ENCODE data around the gene PHLDA3.
A peak's percentile ranks its signal among the peaks of the same experiment; 100 is the strongest.

The PHLDA3 gene

GRCh38 chr1:201507360-201507675 lies 38.3 kb upstream of the PHLDA3 start:
- Mint-ChIP-seq H3K4me3 (peak overlapping the region; percentile 91), H3K4me1 (ENCODE audit: low read depth) (peaks cover 41% of the 10 kb centered on the region), H3K9me3 (no peaks in the 10 kb centered on the region), H3K27ac (peak overlapping the region; percentile 94), H3K36me3 (ENCODE audit: low read depth) (peaks cover 21% of the 10 kb centered on the region), H3K27me3 (no peaks in the 10 kb centered on the region)
- DNase-seq: no peak

- peak; percentile 91 for DNase-seq
- Mint-ChIP-seq H3K9me3 (no peaks in the 10 kb centered on the region), H3K36me3 (ENCODE audit: low read depth) (peaks cover 21% of the 10 kb centered on the region), H3K4me1 (ENCODE audit: low read depth) (peaks cover 41% of the 10 kb centered on the region), H3K27me3 (no peaks in the 10 kb centered on the region), H3K27ac (peak within 1 kb of the TSS; percentile 94), H3K4me3 (peak within 1 kb of the TSS; percentile 91)
Observed at GRCh38 chr1:201506557-201507359, 37.8 kb upstream of the PHLDA3 start, which contains the start of gene CSRP1. Gene CSRP1 (minus strand): TSS chr1:201507123. CDS start chr1:201496303, 10,820 bp downstream.

DNA sequence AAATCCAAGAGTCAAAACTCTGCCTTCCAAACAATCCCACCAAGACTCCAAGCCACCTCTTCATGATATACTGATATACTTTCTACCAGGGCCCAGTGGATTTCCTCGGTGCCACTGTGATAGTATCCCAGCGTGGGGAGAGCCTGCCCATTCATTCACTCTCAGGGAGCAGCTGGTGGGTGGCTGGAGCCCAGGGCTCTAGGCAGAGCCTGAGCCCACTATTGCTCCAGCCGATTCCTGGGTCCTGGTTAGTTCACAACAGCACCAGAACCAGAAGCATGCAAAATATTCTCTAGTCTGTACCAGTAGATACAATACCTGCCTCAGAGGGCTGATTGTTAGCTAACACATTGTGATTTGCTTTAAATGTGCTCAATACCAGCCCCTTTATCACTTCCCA lies 37.1 kb upstream of the PHLDA3 start:
- H3K9me3 Mint-ChIP-seq: no peaks in the 10 kb centered on the region
- DNase-seq: no peak
- peak overlapping the region; percentile 91 for H3K27ac Mint-ChIP-seq
- H3K4me1 Mint-ChIP-seq (ENCODE audit: low read depth): peaks cover 41% of the 10 kb centered on the region
- H3K4me3 Mint-ChIP-seq: peak overlapping the region; percentile 91
- peaks cover 21% of the 10 kb centered on the region for H3K36me3 Mint-ChIP-seq (ENCODE audit: low read depth)
- H3K27me3 Mint-ChIP-seq: no peaks in the 10 kb centered on the region

DNA sequence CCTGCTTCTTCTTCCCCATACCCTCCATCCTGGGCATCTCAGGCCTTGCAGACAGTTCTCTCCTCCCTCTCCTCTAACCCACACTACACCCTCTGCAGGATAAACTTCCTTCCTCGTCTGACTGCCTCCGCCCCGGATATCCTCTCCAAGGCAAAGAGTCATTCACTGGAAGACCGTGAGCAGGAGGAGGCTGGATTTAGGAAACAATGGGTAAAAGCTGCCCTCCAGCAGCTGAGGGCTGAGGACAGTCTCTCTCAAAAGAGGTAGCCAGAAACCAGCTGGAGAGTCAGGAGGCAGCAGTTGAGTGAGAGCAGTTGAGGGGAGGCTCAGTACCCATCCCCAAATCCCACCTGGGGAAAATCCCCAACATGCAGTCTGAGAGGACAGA lies 36.5 kb upstream of the PHLDA3 start:
- no peak for DNase-seq
- H3K36me3 Mint-ChIP-seq (ENCODE audit: low read depth): peaks cover 21% of the 10 kb centered on the region
- peak overlapping the region; percentile 91 for H3K4me3 Mint-ChIP-seq
- no peaks in the 10 kb centered on the region for H3K27me3 Mint-ChIP-seq
- peaks cover 41% of the 10 kb centered on the region for H3K4me1 Mint-ChIP-seq (ENCODE audit: low read depth)
- H3K27ac Mint-ChIP-seq: peak overlapping the region; percentile 34
- H3K9me3 Mint-ChIP-seq: no peaks in the 10 kb centered on the region

DNA sequence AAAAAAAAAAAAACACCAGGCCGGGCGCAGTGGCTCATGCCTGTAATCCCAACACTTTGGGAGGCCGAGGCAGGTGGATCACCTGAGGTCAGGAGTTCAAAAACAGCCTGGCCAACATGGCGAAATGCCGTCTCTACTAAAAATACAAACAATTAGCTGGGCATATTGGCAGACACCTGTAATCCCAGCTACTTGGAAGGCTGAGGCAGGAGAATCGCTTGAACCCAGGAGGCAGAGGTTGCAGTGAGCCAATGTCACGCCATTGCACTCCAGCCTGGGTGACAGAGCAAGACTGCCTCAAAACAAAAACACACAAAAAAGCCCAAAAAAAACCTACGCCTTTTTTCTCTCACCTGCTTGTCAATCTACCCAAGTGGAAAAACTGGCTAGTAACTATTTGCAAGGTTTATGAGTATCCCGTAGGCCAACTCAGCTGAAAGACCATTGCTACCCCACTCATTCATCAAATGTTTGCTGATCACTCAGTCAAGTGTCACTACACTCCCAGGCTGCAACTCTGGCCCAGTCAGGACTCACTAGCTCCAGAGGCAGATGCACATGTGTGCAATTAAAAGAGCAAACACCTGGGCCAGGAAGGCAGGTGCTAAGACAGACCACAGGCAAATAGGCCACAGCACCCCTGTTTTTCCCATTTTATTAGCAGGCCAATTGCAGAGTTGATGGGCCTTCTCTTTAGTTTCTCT lies 36.0 kb upstream of the PHLDA3 start:
- Mint-ChIP-seq H3K27ac (peak overlapping the region; percentile 34), H3K4me3 (peak overlapping the region; percentile 91), H3K9me3 (no peaks in the 10 kb centered on the region), H3K27me3 (no peaks in the 10 kb centered on the region), H3K36me3 (ENCODE audit: low read depth) (peaks cover 21% of the 10 kb centered on the region), H3K4me1 (ENCODE audit: low read depth) (peaks cover 41% of the 10 kb centered on the region)
- DNase-seq: no peak

DNA sequence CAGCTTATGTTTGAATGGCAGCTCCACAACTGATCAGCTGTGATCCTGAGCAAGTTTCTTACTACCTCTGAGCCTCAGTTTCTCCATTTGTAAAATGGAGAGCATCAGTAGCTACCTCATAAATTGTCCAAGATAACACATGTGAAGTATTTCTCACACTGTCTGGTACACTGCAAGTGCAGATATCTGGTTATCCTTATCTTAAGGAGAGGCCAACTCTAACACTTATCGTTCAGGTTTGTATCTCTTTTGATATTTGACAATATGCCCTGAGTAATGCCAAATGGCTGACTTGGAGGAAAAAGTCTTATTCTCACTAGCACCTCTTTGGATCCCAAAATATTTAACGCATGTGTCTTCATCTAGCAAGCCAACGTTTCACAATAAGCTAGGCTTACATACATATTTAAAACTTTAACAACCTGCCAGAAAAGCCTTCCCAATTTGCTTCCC lies 35.2 kb upstream of the PHLDA3 start:
- no peak for DNase-seq
- Mint-ChIP-seq H3K27ac (no peak overlapping the region), H3K9me3 (no peaks in the 10 kb centered on the region), H3K36me3 (ENCODE audit: low read depth) (peaks cover 23% of the 10 kb centered on the region), H3K4me1 (ENCODE audit: low read depth) (peaks cover 38% of the 10 kb centered on the region), H3K4me3 (no peak overlapping the region), H3K27me3 (no peaks in the 10 kb centered on the region)

DNA sequence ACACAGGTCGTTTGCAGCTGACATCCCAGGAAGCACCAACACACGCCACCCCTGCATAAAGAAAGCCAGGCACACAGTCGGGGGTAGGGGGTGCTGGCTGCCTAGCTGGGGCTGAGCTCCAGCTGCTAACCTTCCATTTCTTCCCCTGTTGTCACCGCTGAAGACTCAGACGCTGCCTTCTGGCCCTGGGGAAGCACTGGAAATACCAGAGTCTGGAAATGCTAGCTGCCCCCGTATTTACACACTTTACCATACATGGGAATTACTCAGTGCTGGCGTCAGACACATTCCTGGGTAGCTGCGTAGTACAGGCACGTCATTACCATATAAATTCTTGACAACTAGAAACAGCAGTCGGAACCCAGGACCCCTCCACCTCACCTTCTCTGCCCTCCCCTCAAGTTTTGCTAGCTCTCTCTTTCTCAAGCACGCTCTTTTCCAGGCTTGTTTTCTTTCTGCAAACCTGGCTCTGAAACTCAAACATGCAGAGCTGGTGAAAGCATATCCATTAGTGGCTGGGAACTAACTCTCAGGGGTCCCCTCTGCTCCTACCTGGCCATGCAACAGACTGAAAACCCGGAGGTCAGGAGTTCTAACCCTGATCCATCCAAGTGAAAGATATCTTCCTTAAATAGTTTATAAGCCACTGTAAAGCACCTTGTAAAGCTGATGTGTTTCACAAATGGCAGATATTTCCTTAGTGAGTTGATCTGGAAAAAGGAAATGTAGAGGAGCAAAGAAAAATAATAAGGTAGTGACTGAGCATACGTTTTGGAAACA lies 34.6 kb upstream of the PHLDA3 start:
- H3K36me3 Mint-ChIP-seq (ENCODE audit: low read depth): peaks cover 23% of the 10 kb centered on the region
- H3K9me3 Mint-ChIP-seq: no peaks in the 10 kb centered on the region
- no peak overlapping the region for H3K27ac Mint-ChIP-seq
- no peak overlapping the region for H3K4me3 Mint-ChIP-seq
- H3K4me1 Mint-ChIP-seq (ENCODE audit: low read depth): peaks cover 38% of the 10 kb centered on the region
- DNase-seq: no peak
- H3K27me3 Mint-ChIP-seq: no peaks in the 10 kb centered on the region

GRCh38 chr1:201502511-201502857 lies 33.5 kb upstream of the PHLDA3 start:
- Mint-ChIP-seq H3K27me3 (no peaks in the 10 kb centered on the region), H3K36me3 (ENCODE audit: low read depth) (peaks cover 28% of the 10 kb centered on the region), H3K4me3 (no peak overlapping the region), H3K27ac (no peak overlapping the region), H3K4me1 (ENCODE audit: low read depth) (peaks cover 32% of the 10 kb centered on the region), H3K9me3 (no peaks in the 10 kb centered on the region)
- no peak for DNase-seq

- H3K27ac Mint-ChIP-seq: no peak overlapping the region
- no peaks in the 10 kb centered on the region for H3K27me3 Mint-ChIP-seq
- H3K4me1 Mint-ChIP-seq (ENCODE audit: low read depth): peaks cover 28% of the 10 kb centered on the region
- peaks cover 26% of the 10 kb centered on the region for H3K36me3 Mint-ChIP-seq (ENCODE audit: low read depth)
- H3K4me3 Mint-ChIP-seq: no peak overlapping the region
- no peak for DNase-seq
- H3K9me3 Mint-ChIP-seq: no peaks in the 10 kb centered on the region
Observed at GRCh38 chr1:201501812-201502510, 33.0 kb upstream of the PHLDA3 start.

DNA sequence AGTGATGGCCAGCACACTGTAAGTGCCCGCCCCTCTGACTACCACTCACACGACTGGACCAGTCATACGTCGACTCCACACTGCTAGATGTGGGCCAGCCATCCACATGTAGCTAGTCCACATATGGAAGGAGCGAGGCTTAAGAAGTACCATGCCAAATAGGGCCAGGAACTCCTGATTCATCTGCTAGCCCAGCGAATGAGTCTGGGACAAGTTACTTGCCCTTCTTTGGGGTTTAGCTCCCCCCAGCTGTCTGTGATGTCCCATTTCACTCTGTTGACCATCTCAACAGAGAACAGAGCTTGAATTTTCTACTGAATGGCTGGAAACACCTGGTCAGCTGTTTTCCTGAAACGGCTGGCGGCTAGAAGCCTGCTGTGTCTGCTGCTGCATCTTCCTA lies 32.2 kb upstream of the PHLDA3 start:
- no peaks in the 10 kb centered on the region for H3K27me3 Mint-ChIP-seq
- no peak overlapping the region for H3K27ac Mint-ChIP-seq
- H3K9me3 Mint-ChIP-seq: no peaks in the 10 kb centered on the region
- no peak for DNase-seq
- H3K4me3 Mint-ChIP-seq: no peak overlapping the region
- H3K36me3 Mint-ChIP-seq (ENCODE audit: low read depth): peaks cover 28% of the 10 kb centered on the region
- peaks cover 25% of the 10 kb centered on the region for H3K4me1 Mint-ChIP-seq (ENCODE audit: low read depth)

- no peak overlapping the region for H3K27ac Mint-ChIP-seq
- H3K9me3 Mint-ChIP-seq: no peaks in the 10 kb centered on the region
- no peak for DNase-seq
- H3K27me3 Mint-ChIP-seq: no peaks in the 10 kb centered on the region
- peaks cover 20% of the 10 kb centered on the region for H3K4me1 Mint-ChIP-seq (ENCODE audit: low read depth)
- no peak overlapping the region for H3K4me3 Mint-ChIP-seq
- peaks cover 32% of the 10 kb centered on the region for H3K36me3 Mint-ChIP-seq (ENCODE audit: low read depth)
Observed at GRCh38 chr1:201500670-201501120, 31.7 kb upstream of the PHLDA3 start.

DNA sequence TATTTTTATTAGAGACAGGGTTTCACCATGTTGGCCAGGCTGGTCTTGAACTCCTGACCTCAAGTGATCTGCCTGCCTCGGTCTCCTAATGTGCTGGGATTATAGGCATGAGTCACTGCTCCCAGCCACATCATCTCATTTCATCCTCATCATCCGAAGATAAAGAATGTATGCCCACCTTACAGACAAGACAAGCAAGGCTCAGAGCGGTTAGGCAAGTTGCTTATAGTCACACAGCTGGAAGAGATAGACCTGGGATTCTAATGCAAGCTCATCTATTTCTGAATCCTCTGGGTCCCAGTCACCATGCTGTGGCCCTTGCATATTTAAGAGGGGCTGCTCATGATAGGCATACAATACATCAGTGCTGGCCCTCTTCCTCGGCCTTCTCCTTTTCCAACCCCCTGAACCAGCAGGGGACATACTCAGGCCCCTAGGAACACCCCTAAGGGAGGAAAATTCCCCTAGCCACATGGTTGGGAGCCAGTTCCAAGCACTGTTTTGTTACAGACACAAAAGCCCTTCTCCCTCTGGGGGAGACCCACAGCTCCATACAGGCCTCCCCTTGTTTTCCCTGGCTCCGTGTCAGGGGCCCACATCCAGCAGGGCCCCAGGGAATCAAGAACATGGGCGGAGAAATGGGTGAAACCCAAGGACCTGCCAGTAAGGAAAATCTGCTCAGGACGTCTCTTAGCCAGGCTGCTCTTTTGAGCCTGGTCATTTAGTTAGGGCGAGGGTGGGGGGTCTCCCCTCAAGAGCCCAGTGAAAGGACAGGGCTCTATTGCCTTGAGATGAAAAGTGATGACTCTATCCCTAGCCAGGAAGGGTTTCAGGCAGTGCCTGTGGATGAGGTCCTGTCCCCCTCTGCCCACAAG lies 31.0 kb upstream of the PHLDA3 start:
- H3K36me3 Mint-ChIP-seq (ENCODE audit: low read depth): peaks cover 37% of the 10 kb centered on the region
- no peak overlapping the region for H3K4me3 Mint-ChIP-seq
- no peak for DNase-seq
- no peak overlapping the region for H3K27ac Mint-ChIP-seq
- H3K27me3 Mint-ChIP-seq: no peaks in the 10 kb centered on the region
- H3K4me1 Mint-ChIP-seq (ENCODE audit: low read depth): peaks cover 14% of the 10 kb centered on the region
- H3K9me3 Mint-ChIP-seq: no peaks in the 10 kb centered on the region

DNA sequence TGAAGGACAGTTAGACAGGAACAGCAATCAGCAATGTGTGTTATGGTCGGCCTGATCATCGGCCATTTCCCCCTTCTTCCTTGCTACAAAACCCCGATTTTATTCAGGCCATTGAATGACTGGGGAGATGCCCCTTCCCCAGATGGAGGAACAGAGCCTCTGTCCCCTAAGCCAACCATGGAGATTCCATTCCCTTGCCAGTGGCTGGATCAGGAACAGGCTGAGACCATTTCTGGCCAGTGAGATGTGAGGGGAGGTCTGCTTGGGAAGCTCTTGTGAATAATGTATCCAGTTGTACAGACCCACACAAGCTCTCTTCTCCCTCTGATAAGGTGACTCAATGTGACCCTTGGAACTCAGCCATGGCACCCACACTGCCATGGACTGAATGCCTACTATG lies 30.2 kb upstream of the PHLDA3 start:
- H3K27ac Mint-ChIP-seq: no peak overlapping the region
- H3K36me3 Mint-ChIP-seq (ENCODE audit: low read depth): peaks cover 44% of the 10 kb centered on the region
- no peak overlapping the region for H3K4me3 Mint-ChIP-seq
- no peaks in the 10 kb centered on the region for H3K9me3 Mint-ChIP-seq
- no peaks in the 10 kb centered on the region for H3K27me3 Mint-ChIP-seq
- peaks cover 9% of the 10 kb centered on the region for H3K4me1 Mint-ChIP-seq (ENCODE audit: low read depth)
- DNase-seq: no peak

Measured in activated T-cell treated with anti-CD3 and anti-CD28 coated beads, Interleukin-2, amount 50 U/mL, for 24 hours (primary cell).